NCI-H2029 treated with DMSO at 0.1 percent for 48 hours (cell line): ENCODE measurements around the gene TIPARP.

Source experiments
- DNase-seq: peaks from one replicate; lab custom pipeline; 2025; lab: John Stamatoyannopoulos, UW

The TIPARP gene

GRCh38 chr3:156676768-156677479, 2.5 kb downstream of the TIPARP start:
- DNase-seq = no peak

GRCh38 chr3:156677536-156677935, 3.1 kb downstream of the TIPARP start:
- no peak for DNase-seq

GRCh38 chr3:156678197-156678596, 3.8 kb downstream of the TIPARP start:
- no peak for DNase-seq

GRCh38 chr3:156680243-156680914, 6.0 kb downstream of the TIPARP start:
- no peak for DNase-seq

- peak; percentile 84 for DNase-seq
These were observed 6.6 kb downstream of the TIPARP start for GRCh38 chr3:156681002-156681401.

GRCh38 chr3:156682501-156682900, 8.1 kb downstream of the TIPARP start:
- no peak for DNase-seq

- DNase-seq = no peak
These were observed 8.6 kb downstream of the TIPARP start for GRCh38 chr3:156682963-156683362.

- DNase-seq = no peak
These were observed 10.8 kb downstream of the TIPARP start for GRCh38 chr3:156685198-156685597.

GRCh38 chr3:156685752-156686151, 11.4 kb downstream of the TIPARP start:
- no peak for DNase-seq

- no peak for DNase-seq
These were observed 12.6 kb downstream of the TIPARP start for GRCh38 chr3:156687023-156687422.

- DNase-seq = peak; percentile 70
These were observed 14.5 kb downstream of the TIPARP start for GRCh38 chr3:156688632-156689452.

- DNase-seq = no peak
These were observed 15.2 kb downstream of the TIPARP start for GRCh38 chr3:156689608-156690007.

GRCh38 chr3:156691920-156692319, 17.5 kb downstream of the TIPARP start:
- no peak for DNase-seq

GRCh38 chr3:156693166-156693565, 18.8 kb downstream of the TIPARP start:
- DNase-seq = no peak

- peak; percentile 34 for DNase-seq
These were observed 20.1 kb downstream of the TIPARP start for GRCh38 chr3:156694536-156694935.

- no peak for DNase-seq
These were observed 28.0 kb downstream of the TIPARP start for GRCh38 chr3:156702367-156702766.

- no peak for DNase-seq
These were observed 30.1 kb downstream of the TIPARP start for GRCh38 chr3:156704370-156705036.

GRCh38 chr3:156705761-156706616, 31.6 kb downstream of the TIPARP start:
- no peak for DNase-seq

- DNase-seq = no peak
These were observed 33.2 kb downstream of the TIPARP start for GRCh38 chr3:156707588-156707987.

GRCh38 chr3:156710429-156710828, 36.0 kb downstream of the TIPARP start:
- no peak for DNase-seq

GRCh38 chr3:156711113-156711512, 36.7 kb downstream of the TIPARP start:
- no peak for DNase-seq
